Tongue (tissue), 3 donors: ENCODE measurements around the gene ZNF155. TPM values are rescaled to one million over a fixed set of nuclear protein-coding genes. Genes with fewer than 3 reads are reported as not detected.
A peak's percentile ranks its signal among the peaks of the same experiment; 100 is the strongest.

ENCODE experiments used
- DNase-seq: peaks from one replicate; pipeline ENCODE4 v3.0.0-alpha.2; 2015
- small RNA-seq: library from RNA; depleted of rRNA; stranded (forward); fragments of <200 nt; gene quantifications from one replicate; pipeline ENCODE3, GENCODE V24; 2014; ENCODE audit warnings: low replicate concordance
- total RNA-seq: library from RNA; depleted of rRNA; stranded (reverse); fragments of >200 nt; gene quantifications from one replicate; pipeline ENCODE4 v1.2.3, GENCODE V29; 2014

The ZNF155 gene
- total RNA-seq, 1 donor from 2014 or later: 11.1 TPM

GRCh38 chr19:44005973-44006372, 22.0 kb downstream of the ZNF155 start:
- no peak for DNase-seq

GRCh38 chr19:44007473-44007872, 23.5 kb downstream of the ZNF155 start:
- DNase-seq: no peak

DNA sequence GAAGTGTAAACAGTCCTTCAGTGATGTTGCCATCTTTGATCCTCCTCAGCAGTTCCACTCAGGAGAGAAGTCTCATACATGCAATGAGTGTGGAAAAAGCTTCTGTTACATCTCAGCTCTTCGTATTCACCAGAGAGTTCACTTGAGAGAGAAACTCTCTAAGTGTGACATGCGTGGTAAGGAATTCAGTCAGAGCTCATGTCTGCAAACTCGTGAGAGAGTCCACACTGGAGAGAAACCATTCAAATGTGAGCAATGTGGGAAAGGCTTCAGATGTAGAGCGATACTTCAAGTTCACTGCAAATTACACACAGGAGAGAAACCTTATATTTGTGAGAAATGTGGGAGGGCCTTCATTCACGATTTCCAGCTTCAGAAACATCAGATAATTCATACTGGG, 26.5 kb downstream of the ZNF155 start:
- no peak for DNase-seq

DNA sequence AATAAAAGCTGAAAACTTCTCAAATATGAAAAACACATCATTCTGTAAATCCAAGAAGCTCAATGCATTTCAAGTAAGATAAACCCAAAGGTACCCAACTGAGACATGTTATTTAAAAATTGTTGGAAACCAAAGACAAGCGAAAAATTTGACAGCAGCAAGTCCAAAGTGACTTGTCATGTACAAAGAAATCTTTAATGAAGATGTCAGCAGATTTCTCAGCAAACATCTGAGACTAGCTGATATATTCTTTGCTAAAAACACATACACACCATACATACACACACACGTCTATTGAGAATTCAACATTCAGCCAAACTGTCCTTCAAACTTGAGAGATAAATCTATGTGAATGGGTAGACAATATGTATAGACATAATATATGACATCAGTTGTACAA, 35.5 kb downstream of the ZNF155 start:
- no peak for DNase-seq

DNA sequence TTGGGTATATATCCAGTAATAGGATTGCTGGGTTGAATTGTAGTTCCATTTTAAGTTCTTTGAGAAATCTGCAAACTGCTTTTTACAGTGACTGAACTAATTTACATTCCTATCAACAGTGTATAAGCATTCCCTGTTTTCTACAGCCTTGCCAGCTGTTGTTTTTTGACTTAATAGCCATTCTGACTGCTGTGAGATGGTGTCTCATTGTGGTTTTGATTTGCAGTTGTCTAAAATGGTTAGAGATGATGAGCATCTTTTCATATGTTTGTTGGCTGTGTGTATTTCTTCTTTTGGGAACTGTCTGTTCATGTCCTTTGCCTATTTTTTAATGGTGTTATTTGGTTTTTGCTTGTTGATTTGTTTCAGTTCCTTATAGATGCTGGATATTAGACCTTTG, 37.2 kb downstream of the ZNF155 start:
- DNase-seq: no peak

- no peak for DNase-seq
Measured at GRCh38 chr19:44024900-44025216, 40.9 kb downstream of the ZNF155 start.

DNA sequence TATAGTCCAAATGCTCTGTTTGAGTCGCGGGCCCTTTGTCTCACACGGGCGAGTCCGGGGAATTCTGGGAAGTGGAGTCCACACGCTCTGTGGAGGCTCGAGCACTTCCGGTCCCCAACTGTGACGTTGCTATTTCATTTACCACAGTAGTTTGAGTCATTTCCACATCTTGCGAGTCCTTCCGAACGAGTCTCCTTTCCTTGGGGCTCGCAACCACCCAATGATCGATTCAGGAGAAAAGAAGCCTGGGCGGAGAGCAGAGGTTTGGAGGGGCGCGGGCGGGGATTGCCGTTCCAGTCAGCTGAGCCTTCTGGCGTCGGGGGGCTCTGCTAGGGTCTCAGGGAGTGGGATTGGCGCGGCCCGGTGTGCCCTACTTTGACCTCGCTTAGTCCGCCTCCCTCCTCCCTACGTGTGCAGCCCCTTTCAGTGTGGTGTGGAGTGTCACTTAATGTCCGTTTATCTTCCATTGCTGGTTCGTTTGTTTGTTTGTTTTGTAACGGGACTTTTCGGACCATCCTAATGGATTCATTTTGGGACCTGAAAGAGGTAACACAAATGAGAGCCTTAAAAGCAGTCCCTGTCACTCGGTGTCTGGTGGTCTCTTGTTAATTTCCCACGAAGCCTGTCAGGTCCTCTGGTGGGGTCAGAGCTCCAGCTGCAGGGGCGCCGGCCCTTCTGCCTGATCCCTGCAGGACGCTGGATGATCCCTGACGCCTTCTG, 41.4 kb downstream of the ZNF155 start, which contains the start of gene ZNF222:
ZNF222 (plus strand) TSS at position 163 of the 720 bp plus-strand sequence; CDS start at position 221, 58 bp downstream.
- peak; percentile 94 for DNase-seq

DNA sequence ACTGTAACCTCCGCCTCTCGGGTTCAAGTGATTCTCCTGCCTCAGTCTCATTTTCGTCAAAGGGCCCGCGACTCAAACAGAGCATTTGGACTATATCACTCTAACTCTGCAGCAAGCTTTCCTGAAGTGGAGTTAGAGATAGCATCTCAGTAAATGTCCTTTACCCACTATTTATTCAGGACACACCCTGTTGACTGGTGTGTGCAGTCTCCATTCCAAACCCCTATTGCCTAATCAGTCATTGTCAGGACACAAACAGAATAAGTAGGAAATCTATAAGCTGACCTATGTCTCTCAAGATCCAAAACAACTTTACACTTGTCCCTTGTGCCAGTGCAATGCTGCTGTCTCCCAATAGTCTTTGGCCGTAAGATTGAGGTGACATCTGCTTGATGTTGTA, 42.6 kb downstream of the ZNF155 start:
- DNase-seq: no peak

GRCh38 chr19:44032001-44032610, 48.1 kb downstream of the ZNF155 start:
- DNase-seq: no peak

GRCh38 chr19:44042147-44042546, 58.2 kb downstream of the ZNF155 start:
- DNase-seq: no peak

Small RNAs within 50 kb of the gene (small RNA-seq; reads per million reads assigned to genes)
- gene AC006213.5: not detected

Other genes with a start within 250 kb of the ZNF155 start
- gene SMG9, start 229.2 kb upstream of the ZNF155 start, total RNA-seq: 13.0 TPM
- 14.8 TPM for gene KCNN4, start 203.2 kb upstream of the ZNF155 start, total RNA-seq
- gene LYPD5, start 181.7 kb upstream of the ZNF155 start, total RNA-seq: 1.6 TPM
- gene ZNF283, start 156.9 kb upstream of the ZNF155 start, total RNA-seq: 23.3 TPM
- gene ZNF404, start 100.2 kb upstream of the ZNF155 start, total RNA-seq: 1.6 TPM
- gene ZNF45, start 48.9 kb upstream of the ZNF155 start, total RNA-seq: 14.6 TPM
- 8.8 TPM for gene ZNF221, start 33.0 kb upstream of the ZNF155 start, total RNA-seq
- 5.3 TPM for gene ZNF230, start 18.8 kb downstream of the ZNF155 start, total RNA-seq
- gene ZNF222, start 41.2 kb downstream of the ZNF155 start, total RNA-seq: 3.2 TPM
- gene ZNF223, start 67.8 kb downstream of the ZNF155 start, total RNA-seq: 12.1 TPM
- gene ZNF284, start 88.0 kb downstream of the ZNF155 start, total RNA-seq: 3.9 TPM
- gene ZNF224, start 110.2 kb downstream of the ZNF155 start, total RNA-seq: 50.3 TPM
- gene ZNF225, start 129.2 kb downstream of the ZNF155 start, total RNA-seq: 7.2 TPM
- 10.7 TPM for gene ZNF234, start 157.4 kb downstream of the ZNF155 start, total RNA-seq
- gene ZNF226, start 180.9 kb downstream of the ZNF155 start, total RNA-seq: 13.3 TPM
- gene ZNF227, start 228.3 kb downstream of the ZNF155 start, total RNA-seq: 23.4 TPM